ENCODE data around the gene AUP1.

Gene AUP1

DNA sequence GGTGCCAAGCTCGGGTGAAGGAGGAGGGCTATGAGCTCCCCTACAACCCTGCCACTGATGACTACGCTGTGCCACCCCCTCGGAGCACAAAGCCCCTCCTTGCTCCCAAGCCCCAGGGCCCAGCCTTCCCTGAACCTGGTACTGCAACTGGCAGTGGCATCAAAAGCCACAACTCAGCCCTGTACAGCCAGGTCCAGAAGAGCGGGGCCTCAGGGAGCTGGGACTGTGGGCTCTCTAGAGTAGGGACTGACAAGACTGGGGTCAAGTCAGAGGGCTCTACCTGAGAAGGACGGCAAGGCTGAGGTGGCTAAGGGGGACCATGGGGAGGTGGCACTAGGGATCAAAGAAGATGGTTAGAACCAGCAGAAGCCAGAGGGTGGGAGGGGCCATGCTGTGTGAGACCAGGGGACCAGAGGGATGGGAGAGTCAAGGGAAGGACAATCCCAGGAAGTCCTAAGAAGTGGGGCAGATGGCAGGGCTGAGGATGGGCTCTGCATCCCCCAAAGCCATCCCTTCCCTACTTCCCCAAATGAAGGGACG lies 27.4 kb upstream of the AUP1 start:
- H3K4me2 ChIP-seq (ENCODE audit: low read depth, low read length, poor library complexity, severe bottlenecking): no peak overlapping the region
- no peaks in the 10 kb centered on the region for H3K27me3 ChIP-seq (ENCODE audit: low read length)
- no peaks in the 10 kb centered on the region for H3K9me2 ChIP-seq (replicated peaks; ENCODE audit: insufficient read depth, low read length)
- H4K20me1 ChIP-seq (ENCODE audit: low read depth, low read length): no peaks in the 10 kb centered on the region
- no peak overlapping the region for H2AFZ ChIP-seq (ENCODE audit: low read depth, low read length, severe bottlenecking)
- H3F3A ChIP-seq (ENCODE audit: insufficient read depth): no peaks in the 10 kb centered on the region
- H3K9me3 ChIP-seq (ENCODE audit: insufficient read depth, low read length): no peaks in the 10 kb centered on the region
- H3K9ac ChIP-seq (ENCODE audit: low read length): no peak overlapping the region
- H3K36me3 ChIP-seq (ENCODE audit: low read length): no peaks in the 10 kb centered on the region
- no peak overlapping the region for H3K27ac ChIP-seq (ENCODE audit: low read depth, low read length)
- no peaks in the 10 kb centered on the region for H3K79me2 ChIP-seq (ENCODE audit: insufficient read depth, low read length)
- no peak overlapping the region for H3K4me3 ChIP-seq (ENCODE audit: insufficient read depth, low read length, poor library complexity, severe bottlenecking)
- TF ChIP-seq, protein P1, sequence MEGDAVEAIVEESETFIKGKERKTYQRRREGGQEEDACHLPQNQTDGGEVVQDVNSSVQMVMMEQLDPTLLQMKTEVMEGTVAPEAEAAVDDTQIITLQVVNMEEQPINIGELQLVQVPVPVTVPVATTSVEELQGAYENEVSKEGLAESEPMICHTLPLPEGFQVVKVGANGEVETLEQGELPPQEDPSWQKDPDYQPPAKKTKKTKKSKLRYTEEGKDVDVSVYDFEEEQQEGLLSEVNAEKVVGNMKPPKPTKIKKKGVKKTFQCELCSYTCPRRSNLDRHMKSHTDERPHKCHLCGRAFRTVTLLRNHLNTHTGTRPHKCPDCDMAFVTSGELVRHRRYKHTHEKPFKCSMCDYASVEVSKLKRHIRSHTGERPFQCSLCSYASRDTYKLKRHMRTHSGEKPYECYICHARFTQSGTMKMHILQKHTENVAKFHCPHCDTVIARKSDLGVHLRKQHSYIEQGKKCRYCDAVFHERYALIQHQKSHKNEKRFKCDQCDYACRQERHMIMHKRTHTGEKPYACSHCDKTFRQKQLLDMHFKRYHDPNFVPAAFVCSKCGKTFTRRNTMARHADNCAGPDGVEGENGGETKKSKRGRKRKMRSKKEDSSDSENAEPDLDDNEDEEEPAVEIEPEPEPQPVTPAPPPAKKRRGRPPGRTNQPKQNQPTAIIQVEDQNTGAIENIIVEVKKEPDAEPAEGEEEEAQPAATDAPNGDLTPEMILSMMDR (IDR thresholded peaks at IDR 0.05; ENCODE audit: insufficient read depth, low read length, poor library complexity, severe bottlenecking): no peak
- TF ChIP-seq EZH2phosphoT487 (conservative IDR thresholded peaks at IDR 0.05; ENCODE audit: low read length): no peak

DNA sequence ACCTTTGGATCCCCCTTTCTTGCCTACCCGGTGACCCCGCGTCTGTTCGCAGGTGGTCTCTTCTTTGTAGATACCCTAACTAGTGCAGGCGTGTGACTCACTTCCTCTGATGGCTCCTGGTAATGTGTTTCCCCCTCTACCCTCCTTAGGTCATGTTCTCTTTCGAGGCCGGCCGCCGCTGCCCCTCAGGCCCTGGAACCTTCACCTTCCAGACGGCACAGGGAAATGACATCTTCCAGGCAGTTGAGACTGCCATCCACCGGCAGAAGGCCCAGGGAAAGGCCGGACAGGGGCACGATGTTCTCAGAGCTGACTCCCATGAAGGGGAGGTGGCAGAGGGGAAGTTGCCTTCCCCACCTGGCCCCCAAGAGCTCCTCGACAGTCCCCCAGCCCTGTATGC lies 26.7 kb upstream of the AUP1 start:
- H4K20me1 ChIP-seq (ENCODE audit: low read depth, low read length): no peaks in the 10 kb centered on the region
- no peak overlapping the region for H3K27ac ChIP-seq (ENCODE audit: low read depth, low read length)
- H3K27me3 ChIP-seq (ENCODE audit: low read length): no peaks in the 10 kb centered on the region
- no peaks in the 10 kb centered on the region for H3K36me3 ChIP-seq (ENCODE audit: low read length)
- no peak overlapping the region for H3K9ac ChIP-seq (ENCODE audit: low read length)
- H3F3A ChIP-seq (ENCODE audit: insufficient read depth): no peaks in the 10 kb centered on the region
- TF ChIP-seq EZH2phosphoT487 (conservative IDR thresholded peaks at IDR 0.05; ENCODE audit: low read length): no peak
- TF ChIP-seq, protein P1 (IDR thresholded peaks at IDR 0.05; ENCODE audit: insufficient read depth, low read length, poor library complexity, severe bottlenecking): no peak
- no peaks in the 10 kb centered on the region for H3K9me3 ChIP-seq (ENCODE audit: insufficient read depth, low read length)
- no peaks in the 10 kb centered on the region for H3K79me2 ChIP-seq (ENCODE audit: insufficient read depth, low read length)
- H3K4me3 ChIP-seq (ENCODE audit: insufficient read depth, low read length, poor library complexity, severe bottlenecking): no peak overlapping the region
- H2AFZ ChIP-seq (ENCODE audit: low read depth, low read length, severe bottlenecking): no peak overlapping the region
- no peak overlapping the region for H3K4me2 ChIP-seq (ENCODE audit: low read depth, low read length, poor library complexity, severe bottlenecking)
- no peaks in the 10 kb centered on the region for H3K9me2 ChIP-seq (replicated peaks; ENCODE audit: insufficient read depth, low read length)

DNA sequence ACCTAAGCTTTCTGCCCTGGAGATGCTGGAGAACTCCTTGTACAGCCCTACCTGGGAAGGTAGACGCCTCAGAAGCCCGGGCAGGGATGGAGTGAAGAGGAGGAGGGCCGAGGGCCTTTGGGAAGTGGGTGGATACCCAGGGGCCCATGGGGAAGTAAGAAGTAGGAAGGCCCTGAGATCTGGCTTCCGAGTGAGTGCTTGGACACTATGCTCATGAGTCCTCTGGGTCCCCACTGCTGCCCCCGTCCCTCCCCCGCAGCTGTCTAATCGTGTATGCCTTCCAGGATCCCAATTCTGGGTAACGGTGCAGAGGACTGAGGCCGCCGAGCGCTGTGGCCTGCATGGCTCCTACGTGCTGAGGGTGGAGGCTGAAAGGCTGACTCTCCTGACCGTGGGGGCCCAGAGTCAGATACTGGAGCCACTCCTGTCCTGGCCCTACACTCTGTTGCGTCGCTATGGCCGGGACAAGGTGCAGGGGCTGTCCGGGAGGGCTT lies 26.2 kb upstream of the AUP1 start:
- no peak overlapping the region for H3K27ac ChIP-seq (ENCODE audit: low read depth, low read length)
- no peaks in the 10 kb centered on the region for H3F3A ChIP-seq (ENCODE audit: insufficient read depth)
- H3K36me3 ChIP-seq (ENCODE audit: low read length): no peaks in the 10 kb centered on the region
- no peak overlapping the region for H3K4me3 ChIP-seq (ENCODE audit: insufficient read depth, low read length, poor library complexity, severe bottlenecking)
- no peaks in the 10 kb centered on the region for H3K9me3 ChIP-seq (ENCODE audit: insufficient read depth, low read length)
- no peaks in the 10 kb centered on the region for H3K79me2 ChIP-seq (ENCODE audit: insufficient read depth, low read length)
- no peaks in the 10 kb centered on the region for H3K27me3 ChIP-seq (ENCODE audit: low read length)
- no peak overlapping the region for H2AFZ ChIP-seq (ENCODE audit: low read depth, low read length, severe bottlenecking)
- no peaks in the 10 kb centered on the region for H4K20me1 ChIP-seq (ENCODE audit: low read depth, low read length)
- TF ChIP-seq EZH2phosphoT487 (conservative IDR thresholded peaks at IDR 0.05; ENCODE audit: low read length): no peak
- TF ChIP-seq, protein P1 (IDR thresholded peaks at IDR 0.05; ENCODE audit: insufficient read depth, low read length, poor library complexity, severe bottlenecking): no peak
- no peaks in the 10 kb centered on the region for H3K9me2 ChIP-seq (replicated peaks; ENCODE audit: insufficient read depth, low read length)
- peak overlapping the region; percentile 69 for H3K4me2 ChIP-seq (ENCODE audit: low read depth, low read length, poor library complexity, severe bottlenecking)
- no peak overlapping the region for H3K9ac ChIP-seq (ENCODE audit: low read length)
